SU-DHL-6 (cell line): ENCODE results near the gene EIF2B2.

Source experiments
- H2AFZ ChIP-seq: fragments of 200-600 bp; sonication (generic); 2 replicates; pipeline ENCODE4 v1.6.1; 2014; ENCODE audit warnings: low read depth, mild to moderate bottlenecking, moderate library complexity, mixed read lengths, antibody characterized with exemption, low read length; ENCODE audit not compliant: severe bottlenecking
- H3F3A ChIP-seq: fragments of 200-600 bp; shearing (Covaris generic); 2 replicates; pipeline ENCODE4 v1.6.0; 2016; ENCODE audit warnings: antibody characterized with exemption, mild to moderate bottlenecking; ENCODE audit not compliant: insufficient read depth
- H3K27ac ChIP-seq: fragments of 200-600 bp; sonication (generic); 2 replicates; pipeline ENCODE4 v1.5.1; 2016; ENCODE audit warnings: low read depth, mild to moderate bottlenecking, low read length, moderate library complexity, mixed read lengths
- H3K27me3 ChIP-seq: fragments of 200-600 bp; sonication (generic), shearing (Covaris generic); 2 replicates; pipeline ENCODE4 v1.6.0; 2014; ENCODE audit warnings: mild to moderate bottlenecking, low read length
- H3K36me3 ChIP-seq: fragments of 200-600 bp; sonication (generic); 2 replicates; pipeline ENCODE4 v1.6.1; 2014; ENCODE audit warnings: mild to moderate bottlenecking, low read length, mixed read lengths
- H3K4me2 ChIP-seq: fragments of 300-600, 200-600 bp; shearing (Covaris generic), sonication (generic); 2 replicates; pipeline ENCODE4 v1.6.0; 2014; ENCODE audit warnings: low read length, low read depth, mild to moderate bottlenecking; ENCODE audit not compliant: poor library complexity, severe bottlenecking
- H3K4me3 ChIP-seq: fragments of 200-600 bp; sonication (generic); 2 replicates; pipeline ENCODE4 v1.5.1; 2014; ENCODE audit warnings: antibody characterized with exemption, low read length, mild to moderate bottlenecking, mixed read lengths; ENCODE audit not compliant: insufficient read depth, poor library complexity, severe bottlenecking
- H3K79me2 ChIP-seq: fragments of 200-600 bp; sonication (generic); 2 replicates; pipeline ENCODE4 v1.6.1; 2014; ENCODE audit warnings: mild to moderate bottlenecking, low read length, moderate library complexity; ENCODE audit not compliant: insufficient read depth
- H3K9ac ChIP-seq: fragments of 200-600 bp; sonication (generic); 2 replicates; pipeline ENCODE4 v1.7.0; 2014; ENCODE audit warnings: mild to moderate bottlenecking, low read length
- H3K9me2 ChIP-seq: fragments of 200-600 bp; sonication (generic); replicated peaks from 2 replicates; pipeline ENCODE4 v1.6.1; 2014; ENCODE audit warnings: low read length; ENCODE audit not compliant: insufficient read depth
- H3K9me3 ChIP-seq: fragments of 200-600 bp; sonication (generic); 2 replicates; pipeline ENCODE4 v1.6.1; 2014; ENCODE audit warnings: low read length, mixed read lengths; ENCODE audit not compliant: insufficient read depth
- H4K20me1 ChIP-seq: fragments of 200-600 bp; sonication (generic); 2 replicates; pipeline ENCODE4 v1.6.1; 2014; ENCODE audit warnings: low read depth, mild to moderate bottlenecking, antibody characterized with exemption, low read length, moderate library complexity, mixed read lengths
- EZH2phosphoT487 ChIP-seq: fragments of 200-600 bp; sonication (generic), shearing (Covaris generic); conservative IDR thresholded peaks from 2 replicates; pipeline ENCODE4 v1.6.1; 2018; ENCODE audit warnings: mild to moderate bottlenecking, antibody characterized with exemption, low read length, moderate library complexity, mixed read lengths
- TF ChIP-seq, protein P1 (sequence below): fragments of 200-600 bp; sonication (generic); IDR thresholded peaks from one replicate; pipeline ENCODE4 v1.5.1; 2017; ENCODE audit warnings: antibody characterized with exemption, mild to moderate bottlenecking, low read length, moderate library complexity; ENCODE audit not compliant: insufficient read depth, poor library complexity, severe bottlenecking

The EIF2B2 gene

DNA sequence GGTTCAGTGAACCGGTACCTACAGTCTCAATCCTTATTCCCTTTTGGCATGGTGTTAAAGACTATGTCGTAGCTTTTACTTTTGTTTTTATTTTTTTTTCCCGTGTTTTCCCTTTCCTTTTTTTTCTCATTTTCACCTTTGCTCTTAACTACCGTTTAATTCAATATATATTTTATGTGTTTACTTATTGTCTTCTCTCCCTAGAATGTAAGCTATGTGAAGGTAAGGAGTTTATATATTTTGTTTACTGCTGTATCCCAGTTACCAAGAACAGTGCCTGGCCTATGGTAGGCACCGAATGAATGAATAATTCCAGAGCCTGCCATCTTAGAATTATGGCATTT, 48.8 kb downstream of the EIF2B2 start:
- Histone ChIP-seq H3K27ac (peak overlapping the region; percentile 54), H3K9ac (peak overlapping the region; percentile 91), H3K9me2 (no peaks in the 10 kb centered on the region), H3K36me3 (peaks cover 7% of the 10 kb centered on the region), H2AFZ (peak overlapping the region; percentile 89), H3F3A (peaks cover 34% of the 10 kb centered on the region), H3K79me2 (peaks cover 9% of the 10 kb centered on the region; the same call in 1 of the 2 replicates), H4K20me1 (no peaks in the 10 kb centered on the region), H3K27me3 (no peaks in the 10 kb centered on the region), H3K4me2 (peak overlapping the region; percentile 81), H3K4me3 (peak overlapping the region; percentile 70), H3K9me3 (no peaks in the 10 kb centered on the region)
- TF ChIP-seq, protein P1, sequence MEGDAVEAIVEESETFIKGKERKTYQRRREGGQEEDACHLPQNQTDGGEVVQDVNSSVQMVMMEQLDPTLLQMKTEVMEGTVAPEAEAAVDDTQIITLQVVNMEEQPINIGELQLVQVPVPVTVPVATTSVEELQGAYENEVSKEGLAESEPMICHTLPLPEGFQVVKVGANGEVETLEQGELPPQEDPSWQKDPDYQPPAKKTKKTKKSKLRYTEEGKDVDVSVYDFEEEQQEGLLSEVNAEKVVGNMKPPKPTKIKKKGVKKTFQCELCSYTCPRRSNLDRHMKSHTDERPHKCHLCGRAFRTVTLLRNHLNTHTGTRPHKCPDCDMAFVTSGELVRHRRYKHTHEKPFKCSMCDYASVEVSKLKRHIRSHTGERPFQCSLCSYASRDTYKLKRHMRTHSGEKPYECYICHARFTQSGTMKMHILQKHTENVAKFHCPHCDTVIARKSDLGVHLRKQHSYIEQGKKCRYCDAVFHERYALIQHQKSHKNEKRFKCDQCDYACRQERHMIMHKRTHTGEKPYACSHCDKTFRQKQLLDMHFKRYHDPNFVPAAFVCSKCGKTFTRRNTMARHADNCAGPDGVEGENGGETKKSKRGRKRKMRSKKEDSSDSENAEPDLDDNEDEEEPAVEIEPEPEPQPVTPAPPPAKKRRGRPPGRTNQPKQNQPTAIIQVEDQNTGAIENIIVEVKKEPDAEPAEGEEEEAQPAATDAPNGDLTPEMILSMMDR = no peak
- no peak for TF ChIP-seq EZH2phosphoT487

DNA sequence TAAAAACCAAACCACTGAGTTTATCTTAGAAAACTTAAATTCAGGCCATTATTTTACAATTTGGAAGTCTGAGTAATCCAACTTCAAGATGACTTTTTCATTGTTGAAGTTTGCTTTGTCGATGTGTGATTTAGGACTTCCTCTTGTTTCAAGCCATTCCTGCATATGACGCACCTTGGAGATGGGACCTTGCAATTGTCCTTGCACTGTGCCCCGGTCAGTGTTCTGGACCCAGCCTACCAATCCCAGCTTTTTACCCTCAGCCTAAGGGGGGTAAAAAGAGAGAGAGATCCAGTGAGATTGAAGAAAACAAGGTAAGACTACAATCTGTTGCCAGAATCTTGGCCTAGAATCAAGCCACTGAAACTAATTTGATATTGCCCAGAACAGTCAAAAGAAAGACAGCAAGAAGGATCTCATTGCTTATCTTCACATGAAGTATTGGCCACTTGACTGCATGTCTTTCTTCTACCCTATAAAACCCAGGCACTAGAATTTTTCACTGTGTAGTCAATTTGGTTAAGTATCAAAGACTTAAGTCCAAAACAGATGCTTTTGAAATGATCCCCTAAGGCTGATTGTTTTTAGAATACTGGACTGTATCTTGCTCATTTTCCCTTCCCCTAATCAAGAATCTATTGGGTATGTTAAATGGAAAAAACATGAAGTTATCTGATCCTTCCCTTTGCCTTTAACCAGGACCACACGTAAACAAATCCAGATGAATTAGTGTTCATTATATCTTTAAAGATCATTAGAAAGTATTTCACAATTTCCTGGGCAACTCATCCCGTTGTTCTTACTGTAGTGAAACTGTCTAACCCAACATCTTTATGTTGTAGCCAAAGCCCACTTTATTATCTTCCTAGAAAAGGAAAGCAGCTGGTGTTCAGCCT, 50.9 kb downstream of the EIF2B2 start:
- Histone ChIP-seq H3K4me2 (no peak overlapping the region), H3K27ac (no peak overlapping the region), H3K9ac (no peak overlapping the region), H3K36me3 (peaks cover 7% of the 10 kb centered on the region), H3K9me2 (no peaks in the 10 kb centered on the region), H3F3A (peaks cover 30% of the 10 kb centered on the region), H3K9me3 (no peaks in the 10 kb centered on the region), H2AFZ (no peak overlapping the region), H3K79me2 (peaks cover 9% of the 10 kb centered on the region; the same call in 1 of the 2 replicates), H3K27me3 (no peaks in the 10 kb centered on the region), H3K4me3 (no peak overlapping the region), H4K20me1 (no peaks in the 10 kb centered on the region)
- TF ChIP-seq, protein P1 = no peak
- no peak for TF ChIP-seq EZH2phosphoT487

DNA sequence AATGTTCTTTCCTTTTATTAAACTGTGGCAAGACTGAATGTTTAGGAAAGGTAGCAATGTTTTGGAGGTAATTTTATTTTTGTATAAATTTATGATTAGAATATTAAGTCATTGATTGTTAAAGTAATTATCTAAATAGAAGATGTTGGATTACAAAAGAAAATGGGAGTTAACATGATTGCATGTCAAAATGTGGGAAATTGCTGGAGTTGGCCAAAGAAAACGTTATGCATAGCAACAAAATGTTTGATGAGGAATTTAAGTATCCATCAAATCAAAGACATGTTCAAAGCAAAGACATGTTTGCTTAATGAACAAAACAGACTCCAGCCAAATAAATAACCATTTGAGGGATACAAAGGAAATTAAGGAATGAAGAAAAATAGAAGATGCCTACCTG, 51.7 kb downstream of the EIF2B2 start:
- H3K9ac ChIP-seq = no peak overlapping the region
- H3K9me2 ChIP-seq = no peaks in the 10 kb centered on the region
- H3K27ac ChIP-seq = no peak overlapping the region
- no peaks in the 10 kb centered on the region for H3K27me3 ChIP-seq
- H2AFZ ChIP-seq = no peak overlapping the region
- peaks cover 7% of the 10 kb centered on the region for H3K36me3 ChIP-seq
- H3F3A ChIP-seq = peaks cover 27% of the 10 kb centered on the region
- H3K4me3 ChIP-seq = no peak overlapping the region
- TF ChIP-seq, protein P1 = no peak
- TF ChIP-seq EZH2phosphoT487 = no peak
- H3K9me3 ChIP-seq = no peaks in the 10 kb centered on the region
- H3K4me2 ChIP-seq = no peak overlapping the region
- H3K79me2 ChIP-seq = peaks cover 9% of the 10 kb centered on the region; the same call in 1 of the 2 replicates
- H4K20me1 ChIP-seq = no peaks in the 10 kb centered on the region
